A673 (cell line): ENCODE measurements around the gene ASZ1.

Experiments used
- CTCF ChIP-seq: fragments of 300-800, 200-600 bp; sonication (generic); conservative IDR thresholded peaks from 2 replicates; pipeline ENCODE4 v1.5.1; 2017; ENCODE audit warnings: low read depth, mild to moderate bottlenecking, antibody characterized with exemption, low read length, moderate library complexity, mixed read lengths
- EZH2 ChIP-seq: fragments of 200-600 bp; sonication (generic); IDR thresholded peaks from 2 replicates; pipeline ENCODE4 v1.6.1; 2017; ENCODE audit warnings: borderline replicate concordance, low read depth, mild to moderate bottlenecking, mixed read lengths, antibody characterized with exemption, low read length; ENCODE audit not compliant: poor library complexity, severe bottlenecking

DNA sequence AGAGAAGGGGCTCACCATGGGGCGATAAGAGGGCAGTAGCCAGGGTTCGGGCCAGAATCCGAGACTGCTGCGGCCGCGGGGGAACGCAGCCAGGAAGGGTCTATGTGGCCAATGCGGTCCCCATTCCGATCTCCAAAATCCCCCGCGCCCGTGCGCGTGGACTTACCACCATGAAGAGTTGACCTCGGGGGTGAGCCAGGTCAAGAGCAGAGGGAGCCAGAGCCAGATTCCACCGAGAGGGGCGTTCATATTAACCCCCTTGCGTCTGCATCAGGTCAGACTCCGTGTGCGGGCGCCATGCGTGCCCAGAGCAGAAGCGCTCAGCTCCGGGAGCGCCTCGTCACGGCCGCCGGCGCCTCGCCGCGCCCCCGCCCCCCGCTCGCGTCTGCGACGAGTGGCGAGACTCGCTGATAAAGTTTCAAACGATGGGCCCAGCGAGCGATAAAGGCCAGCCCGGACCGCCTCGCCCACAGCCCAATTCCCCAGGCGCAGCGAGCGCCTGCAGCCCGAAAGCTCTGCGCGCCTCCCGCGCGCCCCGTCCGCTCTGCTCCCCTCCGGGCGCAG lies 104.5 kb downstream of the ASZ1 start, which contains the start of gene WNT2:
- no peak for TF ChIP-seq CTCF
- TF ChIP-seq EZH2 = peak; percentile 82
